Measurements from ENCODE around the gene FBP2.
"Not testable (repeated sequence)": the region's sequence is repeated elsewhere in the genome, so short reads cannot be mapped to it uniquely, and the experiment has no call there.

The FBP2 gene

GRCh38 chr9:94557376-94557775 lies 36.2 kb downstream of the FBP2 start:
- DNase-seq = no peak

GRCh38 chr9:94554439-94555331 lies 38.9 kb downstream of the FBP2 start, which contains the start of gene PCAT7:
TSS of gene PCAT7 (plus strand) at chr9:94555083.
- DNase-seq = no peak

GRCh38 chr9:94554078-94554438 lies 39.6 kb downstream of the FBP2 start:
- DNase-seq = no peak

- DNase-seq = no peak
Observed at GRCh38 chr9:94553029-94553938, 40.3 kb downstream of the FBP2 start.

GRCh38 chr9:94545940-94546339 lies 47.7 kb downstream of the FBP2 start:
- no peak for DNase-seq

GRCh38 chr9:94544335-94544734 lies 49.3 kb downstream of the FBP2 start:
- not testable (repeated sequence) for DNase-seq

GRCh38 chr9:94538908-94539307 lies 54.7 kb downstream of the FBP2 start:
- no peak for DNase-seq

- no peak for DNase-seq
Observed at GRCh38 chr9:94534901-94535300, 58.7 kb downstream of the FBP2 start.

- DNase-seq = no peak
Observed at GRCh38 chr9:94533601-94534000, 60.0 kb downstream of the FBP2 start.

GRCh38 chr9:94533155-94533554 lies 60.5 kb downstream of the FBP2 start:
- DNase-seq = no peak

- no peak for DNase-seq
Observed at GRCh38 chr9:94528886-94529285, 64.7 kb downstream of the FBP2 start.

GRCh38 chr9:94526951-94527350 lies 66.7 kb downstream of the FBP2 start:
- no peak for DNase-seq

- DNase-seq = no peak
Observed at GRCh38 chr9:94526271-94526670, 67.4 kb downstream of the FBP2 start.

- no peak for DNase-seq
Observed at GRCh38 chr9:94525396-94526035, 68.1 kb downstream of the FBP2 start.

GRCh38 chr9:94517254-94517653 lies 76.4 kb downstream of the FBP2 start:
- no peak for DNase-seq

- DNase-seq = no peak
Observed at GRCh38 chr9:94514722-94515121, 78.9 kb downstream of the FBP2 start.

GRCh38 chr9:94511955-94512265 lies 81.7 kb downstream of the FBP2 start:
- DNase-seq = no peak

GRCh38 chr9:94511134-94511954 lies 82.3 kb downstream of the FBP2 start:
- DNase-seq = no peak
